ENCODE results near the gene DLGAP1.

The DLGAP1 gene

DNA sequence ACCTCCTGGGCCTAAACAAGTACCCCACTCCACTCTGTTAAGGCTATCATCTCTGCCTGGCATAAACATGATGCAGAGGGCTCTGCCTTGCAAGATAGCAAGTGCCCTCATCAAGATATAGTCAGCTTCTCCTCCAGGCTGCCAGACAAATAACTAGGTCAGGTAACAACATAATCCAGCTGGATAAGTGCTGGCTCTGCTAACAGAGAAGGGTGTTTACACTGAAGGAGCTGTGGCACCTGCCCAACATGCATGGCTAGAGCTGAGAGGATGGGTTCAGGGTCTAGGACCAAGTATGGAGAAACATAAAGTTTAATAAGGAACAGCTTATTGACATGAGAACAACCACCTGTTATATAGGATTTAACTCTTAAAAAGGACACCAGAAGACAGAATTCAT, 42.8 kb downstream of the DLGAP1 start:
- TF ChIP-seq, protein P1, sequence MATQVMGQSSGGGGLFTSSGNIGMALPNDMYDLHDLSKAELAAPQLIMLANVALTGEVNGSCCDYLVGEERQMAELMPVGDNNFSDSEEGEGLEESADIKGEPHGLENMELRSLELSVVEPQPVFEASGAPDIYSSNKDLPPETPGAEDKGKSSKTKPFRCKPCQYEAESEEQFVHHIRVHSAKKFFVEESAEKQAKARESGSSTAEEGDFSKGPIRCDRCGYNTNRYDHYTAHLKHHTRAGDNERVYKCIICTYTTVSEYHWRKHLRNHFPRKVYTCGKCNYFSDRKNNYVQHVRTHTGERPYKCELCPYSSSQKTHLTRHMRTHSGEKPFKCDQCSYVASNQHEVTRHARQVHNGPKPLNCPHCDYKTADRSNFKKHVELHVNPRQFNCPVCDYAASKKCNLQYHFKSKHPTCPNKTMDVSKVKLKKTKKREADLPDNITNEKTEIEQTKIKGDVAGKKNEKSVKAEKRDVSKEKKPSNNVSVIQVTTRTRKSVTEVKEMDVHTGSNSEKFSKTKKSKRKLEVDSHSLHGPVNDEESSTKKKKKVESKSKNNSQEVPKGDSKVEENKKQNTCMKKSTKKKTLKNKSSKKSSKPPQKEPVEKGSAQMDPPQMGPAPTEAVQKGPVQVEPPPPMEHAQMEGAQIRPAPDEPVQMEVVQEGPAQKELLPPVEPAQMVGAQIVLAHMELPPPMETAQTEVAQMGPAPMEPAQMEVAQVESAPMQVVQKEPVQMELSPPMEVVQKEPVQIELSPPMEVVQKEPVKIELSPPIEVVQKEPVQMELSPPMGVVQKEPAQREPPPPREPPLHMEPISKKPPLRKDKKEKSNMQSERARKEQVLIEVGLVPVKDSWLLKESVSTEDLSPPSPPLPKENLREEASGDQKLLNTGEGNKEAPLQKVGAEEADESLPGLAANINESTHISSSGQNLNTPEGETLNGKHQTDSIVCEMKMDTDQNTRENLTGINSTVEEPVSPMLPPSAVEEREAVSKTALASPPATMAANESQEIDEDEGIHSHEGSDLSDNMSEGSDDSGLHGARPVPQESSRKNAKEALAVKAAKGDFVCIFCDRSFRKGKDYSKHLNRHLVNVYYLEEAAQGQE (IDR thresholded peaks at IDR 0.05; ENCODE audit: insufficient replicate concordance, low read depth) = no peak
- TF ChIP-seq POLR2AphosphoS5 (IDR thresholded peaks at IDR 0.05; ENCODE audit: low read depth) (no peak), GABPA (IDR thresholded peaks at IDR 0.05; ENCODE audit: low read depth) (no peak), SPI1 (IDR thresholded peaks at IDR 0.05; ENCODE audit: borderline replicate concordance, low read depth) (no peak)
- TF ChIP-seq, protein P2, sequence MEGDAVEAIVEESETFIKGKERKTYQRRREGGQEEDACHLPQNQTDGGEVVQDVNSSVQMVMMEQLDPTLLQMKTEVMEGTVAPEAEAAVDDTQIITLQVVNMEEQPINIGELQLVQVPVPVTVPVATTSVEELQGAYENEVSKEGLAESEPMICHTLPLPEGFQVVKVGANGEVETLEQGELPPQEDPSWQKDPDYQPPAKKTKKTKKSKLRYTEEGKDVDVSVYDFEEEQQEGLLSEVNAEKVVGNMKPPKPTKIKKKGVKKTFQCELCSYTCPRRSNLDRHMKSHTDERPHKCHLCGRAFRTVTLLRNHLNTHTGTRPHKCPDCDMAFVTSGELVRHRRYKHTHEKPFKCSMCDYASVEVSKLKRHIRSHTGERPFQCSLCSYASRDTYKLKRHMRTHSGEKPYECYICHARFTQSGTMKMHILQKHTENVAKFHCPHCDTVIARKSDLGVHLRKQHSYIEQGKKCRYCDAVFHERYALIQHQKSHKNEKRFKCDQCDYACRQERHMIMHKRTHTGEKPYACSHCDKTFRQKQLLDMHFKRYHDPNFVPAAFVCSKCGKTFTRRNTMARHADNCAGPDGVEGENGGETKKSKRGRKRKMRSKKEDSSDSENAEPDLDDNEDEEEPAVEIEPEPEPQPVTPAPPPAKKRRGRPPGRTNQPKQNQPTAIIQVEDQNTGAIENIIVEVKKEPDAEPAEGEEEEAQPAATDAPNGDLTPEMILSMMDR (IDR thresholded peaks at IDR 0.05; ENCODE audit: insufficient read depth, low read length) = no peak
- H3K27ac ChIP-seq (replicated peaks) = no peak overlapping the region
- no peak overlapping the region for H3K4me3 ChIP-seq (replicated peaks; ENCODE audit: insufficient read depth, low read length)

DNA sequence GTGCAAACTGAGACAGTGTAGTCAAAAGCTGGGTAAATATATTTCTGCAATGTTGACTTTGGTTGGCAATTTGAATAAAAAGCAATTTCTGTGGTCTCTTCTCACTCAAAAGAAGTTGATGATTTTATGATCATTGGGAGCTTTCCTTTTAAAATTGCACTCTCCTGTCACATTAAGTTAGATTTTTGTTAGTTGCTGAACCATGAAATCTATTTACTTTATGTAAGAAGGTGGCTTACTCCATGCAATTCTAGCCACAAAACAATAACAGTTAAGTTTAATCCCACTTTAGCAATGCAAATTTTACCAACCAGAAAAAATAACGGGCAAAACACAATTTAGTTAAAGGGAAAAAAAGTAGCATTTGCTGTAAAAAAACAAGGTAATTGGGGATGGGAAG, 48.3 kb downstream of the DLGAP1 start:
- DNase-seq (ENCODE audit: low read depth in 1 of 2, low spot score in 1 of 2) = no peak
- no peak overlapping the region for H3K4me3 ChIP-seq (replicated peaks; ENCODE audit: insufficient read depth, low read length)

More for the DNA sequence above, 42.8 kb downstream of the DLGAP1 start:
- DNase-seq (ENCODE audit: low read depth in 1 of 2, low spot score in 1 of 2) = no peak
- no peaks in the 10 kb centered on the region for H3K27me3 ChIP-seq (ENCODE audit: insufficient read depth, poor library complexity, severe bottlenecking)

DNA sequence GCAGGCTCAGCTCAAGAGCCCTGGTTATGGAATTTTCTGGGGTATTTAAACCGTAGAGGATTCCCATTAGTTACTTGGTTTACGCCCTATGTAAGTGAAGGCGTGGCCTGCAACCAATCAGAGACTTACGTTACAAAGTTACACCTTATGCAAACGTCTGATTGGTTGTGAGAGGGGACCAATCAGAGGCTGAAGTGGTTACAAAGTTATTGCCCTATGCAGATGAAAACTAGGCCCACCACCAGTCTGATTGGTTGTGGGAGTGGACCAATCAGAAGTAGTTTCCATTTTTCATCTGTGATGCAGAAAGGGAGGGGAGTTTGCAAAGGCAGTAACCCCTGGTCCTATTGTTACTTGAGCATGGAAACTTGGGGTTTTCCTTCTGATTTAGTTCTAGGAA, 49.1 kb downstream of the DLGAP1 start:
- Histone ChIP-seq H3K27ac (replicated peaks) (no peak overlapping the region), H3K27me3 (ENCODE audit: insufficient read depth, poor library complexity, severe bottlenecking) (no peaks in the 10 kb centered on the region), H3K4me3 (replicated peaks; ENCODE audit: insufficient read depth, low read length) (no peak overlapping the region)
- no peak for TF ChIP-seq POLR2AphosphoS5 (IDR thresholded peaks at IDR 0.05; ENCODE audit: low read depth)
- TF ChIP-seq GABPA (IDR thresholded peaks at IDR 0.05; ENCODE audit: low read depth) = no peak
- TF ChIP-seq SPI1 (IDR thresholded peaks at IDR 0.05; ENCODE audit: borderline replicate concordance, low read depth) = no peak
- TF ChIP-seq, protein P2 (IDR thresholded peaks at IDR 0.05; ENCODE audit: insufficient read depth, low read length) = no peak
- TF ChIP-seq, protein P1 (IDR thresholded peaks at IDR 0.05; ENCODE audit: insufficient replicate concordance, low read depth) = no peak
- no peak for DNase-seq (ENCODE audit: low read depth in 1 of 2, low spot score in 1 of 2)

More for the DNA sequence above, 48.3 kb downstream of the DLGAP1 start:
- Histone ChIP-seq H3K27ac (replicated peaks) (no peak overlapping the region), H3K27me3 (ENCODE audit: insufficient read depth, poor library complexity, severe bottlenecking) (no peaks in the 10 kb centered on the region)
- no peak for TF ChIP-seq SPI1 (IDR thresholded peaks at IDR 0.05; ENCODE audit: borderline replicate concordance, low read depth)
- TF ChIP-seq POLR2AphosphoS5 (IDR thresholded peaks at IDR 0.05; ENCODE audit: low read depth) = no peak
- TF ChIP-seq, protein P2 (IDR thresholded peaks at IDR 0.05; ENCODE audit: insufficient read depth, low read length) = no peak
- no peak for TF ChIP-seq GABPA (IDR thresholded peaks at IDR 0.05; ENCODE audit: low read depth)
- TF ChIP-seq, protein P1 (IDR thresholded peaks at IDR 0.05; ENCODE audit: insufficient replicate concordance, low read depth) = no peak

Measured in HL-60 (cell line).